ENCODE measurements around the gene CIRBP.

DNA sequence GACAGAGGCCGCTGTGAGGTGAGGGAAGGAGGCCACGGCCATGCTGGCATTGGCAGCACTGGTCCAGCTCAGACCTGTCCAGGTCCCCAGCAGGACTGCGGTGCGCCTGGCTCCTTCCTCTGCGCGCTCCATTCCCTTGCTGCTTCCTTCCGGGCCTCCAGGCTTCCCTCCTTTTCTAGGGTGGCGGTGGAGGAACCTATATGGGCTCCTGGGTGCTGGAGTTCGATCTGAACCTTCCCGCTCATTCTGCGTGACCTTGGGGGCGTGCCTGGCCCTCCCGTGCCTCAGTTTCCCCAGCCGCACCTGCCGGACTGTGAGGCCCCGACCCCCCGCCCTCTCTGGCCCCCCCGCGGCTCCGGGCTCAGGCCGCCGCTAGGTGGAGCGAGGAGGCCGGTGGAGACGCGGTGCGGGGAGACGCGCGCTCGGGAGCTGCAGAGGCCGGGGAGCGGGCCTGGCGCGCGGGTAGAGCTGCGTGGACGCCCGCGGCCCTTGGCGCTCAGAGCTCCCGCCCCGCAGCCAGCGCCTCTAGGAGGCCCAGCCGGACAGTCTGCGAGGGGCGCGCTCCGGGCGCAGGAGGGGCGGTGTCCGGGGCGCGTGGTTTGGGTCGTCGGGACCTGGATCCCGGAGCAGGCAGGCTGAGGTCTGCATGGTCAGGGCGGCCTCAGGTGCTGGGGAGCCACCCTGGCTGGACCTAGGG is 46.5 kb downstream of the CIRBP start:
- TF ChIP-seq, protein P1, sequence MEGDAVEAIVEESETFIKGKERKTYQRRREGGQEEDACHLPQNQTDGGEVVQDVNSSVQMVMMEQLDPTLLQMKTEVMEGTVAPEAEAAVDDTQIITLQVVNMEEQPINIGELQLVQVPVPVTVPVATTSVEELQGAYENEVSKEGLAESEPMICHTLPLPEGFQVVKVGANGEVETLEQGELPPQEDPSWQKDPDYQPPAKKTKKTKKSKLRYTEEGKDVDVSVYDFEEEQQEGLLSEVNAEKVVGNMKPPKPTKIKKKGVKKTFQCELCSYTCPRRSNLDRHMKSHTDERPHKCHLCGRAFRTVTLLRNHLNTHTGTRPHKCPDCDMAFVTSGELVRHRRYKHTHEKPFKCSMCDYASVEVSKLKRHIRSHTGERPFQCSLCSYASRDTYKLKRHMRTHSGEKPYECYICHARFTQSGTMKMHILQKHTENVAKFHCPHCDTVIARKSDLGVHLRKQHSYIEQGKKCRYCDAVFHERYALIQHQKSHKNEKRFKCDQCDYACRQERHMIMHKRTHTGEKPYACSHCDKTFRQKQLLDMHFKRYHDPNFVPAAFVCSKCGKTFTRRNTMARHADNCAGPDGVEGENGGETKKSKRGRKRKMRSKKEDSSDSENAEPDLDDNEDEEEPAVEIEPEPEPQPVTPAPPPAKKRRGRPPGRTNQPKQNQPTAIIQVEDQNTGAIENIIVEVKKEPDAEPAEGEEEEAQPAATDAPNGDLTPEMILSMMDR (conservative IDR thresholded peaks at IDR 0.05 in 1 of 2, IDR thresholded peaks at IDR 0.05 in 1 of 2; ENCODE audit: low read depth in 1 of 2, low read length in 2 of 2), result peak; percentile 28 to 58
- TF ChIP-seq EZH2 (IDR thresholded peaks at IDR 0.05; ENCODE audit: low read length, missing control alignments), result no peak
